HG02840 (cell line): Measurements from ENCODE around the gene SCN4B.

Source experiments
- ATAC-seq: cut with Tn5 transposase; IDR thresholded peaks from one replicate; pipeline ENCODE4 v1.9.1; 2021; ENCODE audit warnings: mild to moderate bottlenecking, moderate library complexity, moderate number of reproducible peaks; ENCODE audit not compliant: unreplicated experiment, low FRiP score

SCN4B gene

GRCh38 chr11:118154641-118155040, 2.0 kb upstream of the SCN4B start:
- no peak for ATAC-seq

- ATAC-seq = no peak
Measured at GRCh38 chr11:118153976-118154375, 1.4 kb upstream of the SCN4B start.

GRCh38 chr11:118153516-118153915, 893 bp upstream of the SCN4B start:
- no peak for ATAC-seq

GRCh38 chr11:118152020-118152551, 537 bp downstream of the SCN4B start:
- no peak for ATAC-seq

- ATAC-seq = no peak
Measured at GRCh38 chr11:118151431-118151830, 1.2 kb downstream of the SCN4B start.

GRCh38 chr11:118149493-118149892, 3.1 kb downstream of the SCN4B start:
- ATAC-seq = no peak

- ATAC-seq = no peak
Measured at GRCh38 chr11:118148856-118149255, 3.8 kb downstream of the SCN4B start.

- no peak for ATAC-seq
Measured at GRCh38 chr11:118148240-118148639, 4.4 kb downstream of the SCN4B start.

GRCh38 chr11:118147502-118147901, 5.1 kb downstream of the SCN4B start:
- no peak for ATAC-seq

GRCh38 chr11:118146554-118146953, 6.1 kb downstream of the SCN4B start:
- no peak for ATAC-seq

- ATAC-seq = peak; percentile 87
Measured at GRCh38 chr11:118145285-118146227, 7.1 kb downstream of the SCN4B start.

GRCh38 chr11:118144301-118145268, 8.0 kb downstream of the SCN4B start:
- ATAC-seq = no peak

GRCh38 chr11:118143661-118144185, 8.9 kb downstream of the SCN4B start:
- no peak for ATAC-seq

GRCh38 chr11:118142809-118143208, 9.8 kb downstream of the SCN4B start:
- no peak for ATAC-seq

- no peak for ATAC-seq
Measured at GRCh38 chr11:118142081-118142480, 10.5 kb downstream of the SCN4B start.

GRCh38 chr11:118139578-118139977, 13.0 kb downstream of the SCN4B start:
- ATAC-seq = no peak

- no peak for ATAC-seq
Measured at GRCh38 chr11:118138839-118139420, 13.7 kb downstream of the SCN4B start.

- no peak for ATAC-seq
Measured at GRCh38 chr11:118136801-118137200, 15.8 kb downstream of the SCN4B start.

- ATAC-seq = no peak
Measured at GRCh38 chr11:118136341-118136740, 16.3 kb downstream of the SCN4B start.

GRCh38 chr11:118135796-118136165, 16.8 kb downstream of the SCN4B start:
- ATAC-seq = no peak
